NB4 (cell line): ENCODE results near the gene RPS6KA5.

Experiments
- POLR2A ChIP-seq: IDR thresholded peaks from 2 replicates; pipeline ENCODE4 v1.6.1; 2011; ENCODE audit warnings: mild to moderate bottlenecking; ENCODE audit not compliant: insufficient read length; ENCODE audit errors: extremely low read depth
- TF ChIP-seq, protein P1 (sequence below): IDR thresholded peaks from one replicate; pipeline ENCODE4 v1.5.1; 2012; ENCODE audit warnings: low read depth, low read length

- TF ChIP-seq, protein P1, sequence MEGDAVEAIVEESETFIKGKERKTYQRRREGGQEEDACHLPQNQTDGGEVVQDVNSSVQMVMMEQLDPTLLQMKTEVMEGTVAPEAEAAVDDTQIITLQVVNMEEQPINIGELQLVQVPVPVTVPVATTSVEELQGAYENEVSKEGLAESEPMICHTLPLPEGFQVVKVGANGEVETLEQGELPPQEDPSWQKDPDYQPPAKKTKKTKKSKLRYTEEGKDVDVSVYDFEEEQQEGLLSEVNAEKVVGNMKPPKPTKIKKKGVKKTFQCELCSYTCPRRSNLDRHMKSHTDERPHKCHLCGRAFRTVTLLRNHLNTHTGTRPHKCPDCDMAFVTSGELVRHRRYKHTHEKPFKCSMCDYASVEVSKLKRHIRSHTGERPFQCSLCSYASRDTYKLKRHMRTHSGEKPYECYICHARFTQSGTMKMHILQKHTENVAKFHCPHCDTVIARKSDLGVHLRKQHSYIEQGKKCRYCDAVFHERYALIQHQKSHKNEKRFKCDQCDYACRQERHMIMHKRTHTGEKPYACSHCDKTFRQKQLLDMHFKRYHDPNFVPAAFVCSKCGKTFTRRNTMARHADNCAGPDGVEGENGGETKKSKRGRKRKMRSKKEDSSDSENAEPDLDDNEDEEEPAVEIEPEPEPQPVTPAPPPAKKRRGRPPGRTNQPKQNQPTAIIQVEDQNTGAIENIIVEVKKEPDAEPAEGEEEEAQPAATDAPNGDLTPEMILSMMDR: no peak
- no peak for TF ChIP-seq POLR2A
These were observed 94.7 kb downstream of the RPS6KA5 start for GRCh38 chr14:90965765-90966164.
